ENCODE data around the gene CACNA1I. TPM values are rescaled to one million over a fixed set of nuclear protein-coding genes. Genes with fewer than 3 reads are reported as not detected.
A peak's percentile ranks its signal among the peaks of the same experiment; 100 is the strongest.

The CACNA1I gene
- total and polyA plus RNA-seq, 7 experiments from 2014 or later: 0.40 to 51.2 (median 22.0) TPM

DNA sequence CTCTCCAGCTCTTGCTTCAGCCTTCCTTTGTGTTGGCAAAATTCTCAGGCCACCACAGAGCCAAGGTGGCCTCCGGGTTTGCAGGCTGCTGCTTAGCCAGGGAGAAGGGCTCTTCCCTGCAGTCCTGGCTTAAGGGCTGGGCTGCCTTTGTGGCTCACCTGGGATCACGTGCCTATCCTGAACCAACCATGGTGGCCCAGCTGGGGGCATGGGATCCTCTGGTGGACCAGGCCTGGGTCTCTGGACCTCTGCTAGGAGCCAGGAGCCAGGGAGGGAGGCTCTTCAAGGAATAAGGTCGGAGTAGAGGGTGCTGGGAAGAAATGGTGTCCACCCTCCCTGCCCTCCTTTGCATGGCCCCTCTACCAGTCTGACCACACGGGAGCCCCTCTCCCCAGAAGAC, 43.9 kb downstream of the CACNA1I start:
- no peak for ATAC-seq
- intact Hi-C loops (cut with micrococcal nuclease): loop anchor here in 1 of 2 donors (5.0 kb wide), 1 partner anchor 408 kb away; no protein-coding TSS in a partner anchor
- H3K4me3 ChIP-seq (ENCODE audit: low read length): no peak overlapping the region
- Mint-ChIP-seq H3K4me3 (peak overlapping the region in 1 of 10 donors; percentile 15), H3K4me1 (peaks cover 20 to 74% (median 54%) of the 10 kb centered on the region in 7 donors), H3K9me3 (peaks cover 0 to 15% (median 6%) of the 10 kb centered on the region in 11 donors), H3K27ac (peak overlapping the region in 3 of 9 donors; percentile 12 to 51 (median 25)), H3K36me3 (peaks cover 0 to 4% (median 3%) of the 10 kb centered on the region in 5 donors), H3K27me3 (peaks cover 0 to 33% (median 4%) of the 10 kb centered on the region in 5 donors)
- H3K36me3 ChIP-seq (ENCODE audit: control insufficient read depth in 2 of 3, insufficient read depth in 3 of 3, low read length in 3 of 3): no peaks in the 10 kb centered on the region
- no peak overlapping the region for H3K27ac ChIP-seq (ENCODE audit: low read depth, low read length)
- H3K9me3 ChIP-seq (ENCODE audit: control insufficient read depth in 2 of 3, low read length in 3 of 3): peaks cover 0 to 3% (median 0%) of the 10 kb centered on the region in 3 experiments
- no peaks in the 10 kb centered on the region for H3K27me3 ChIP-seq (ENCODE audit: control insufficient read depth in 2 of 2, insufficient read depth in 2 of 2, low read length in 2 of 2)
- CTCF ChIA-PET: interaction anchor here (1.0 kb wide), 1 partner anchor 85 kb away, joined by 3 read pairs; no protein-coding TSS in a partner anchor
- peaks cover 0 to 37% of the 10 kb centered on the region in 2 donors for H3K4me1 ChIP-seq (ENCODE audit: control insufficient read depth in 2 of 2, insufficient read depth in 2 of 2, low read length in 2 of 2)
- no peak for DNase-seq
- POLR2A ChIA-PET: interaction anchor here (2.1 kb wide), 1 partner anchor 13 kb away, joined by 13 read pairs; no protein-coding TSS in a partner anchor

- ATAC-seq (no peak), DNase-seq (no peak)
- Mint-ChIP-seq H3K4me3 (peak overlapping the region in 1 of 10 donors; percentile 18), H3K36me3 (peaks cover 0 to 4% (median 3%) of the 10 kb centered on the region in 5 donors), H3K9me3 (peaks cover 0 to 15% (median 6%) of the 10 kb centered on the region in 11 donors), H3K27ac (no peak overlapping the region), H3K4me1 (peaks cover 22 to 68% (median 62%) of the 10 kb centered on the region in 7 donors), H3K27me3 (peaks cover 0 to 25% (median 4%) of the 10 kb centered on the region in 5 donors)
- POLR2A ChIA-PET: no interaction called here
- no peaks in the 10 kb centered on the region for H3K27me3 ChIP-seq (ENCODE audit: control insufficient read depth in 2 of 2, insufficient read depth in 2 of 2, low read length in 2 of 2)
- peaks cover 0 to 37% of the 10 kb centered on the region in 2 donors for H3K4me1 ChIP-seq (ENCODE audit: control insufficient read depth in 2 of 2, insufficient read depth in 2 of 2, low read length in 2 of 2)
- no peak overlapping the region for H3K27ac ChIP-seq (ENCODE audit: low read depth, low read length)
- CTCF ChIA-PET: no interaction called here
- peaks cover 0 to 3% (median 0%) of the 10 kb centered on the region in 3 experiments for H3K9me3 ChIP-seq (ENCODE audit: control insufficient read depth in 2 of 3, low read length in 3 of 3)
- H3K4me3 ChIP-seq (ENCODE audit: low read length): no peak overlapping the region
- no peaks in the 10 kb centered on the region for H3K36me3 ChIP-seq (ENCODE audit: control insufficient read depth in 2 of 3, insufficient read depth in 3 of 3, low read length in 3 of 3)
- intact Hi-C loops (cut with micrococcal nuclease): no loop called here
These were observed 45.5 kb downstream of the CACNA1I start for GRCh38 chr22:39616051-39616450.

DNA sequence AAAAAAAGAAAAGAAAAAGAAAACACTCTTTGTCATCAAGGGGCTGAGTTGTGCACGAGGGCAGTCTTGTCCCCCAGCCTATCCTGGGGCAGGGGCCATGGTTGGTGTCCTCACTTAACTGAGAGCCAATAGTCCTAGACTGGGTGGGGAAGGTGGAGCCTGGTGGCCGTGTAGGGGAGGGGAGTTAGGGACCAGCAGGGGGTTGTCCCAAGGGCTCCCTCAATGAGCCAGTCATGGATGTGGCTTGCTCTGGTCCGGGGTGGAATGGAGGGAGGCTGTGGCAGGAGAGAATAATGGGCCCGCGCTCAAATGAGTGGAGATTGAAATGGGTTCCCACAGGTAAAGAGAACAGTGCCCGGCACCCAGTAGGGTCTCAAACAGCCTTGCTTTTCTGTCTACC, 46.2 kb downstream of the CACNA1I start:
- ATAC-seq: no peak
- intact Hi-C loops (cut with micrococcal nuclease): no loop called here
- Mint-ChIP-seq H3K27ac (no peak overlapping the region), H3K9me3 (peaks cover 0 to 15% (median 6%) of the 10 kb centered on the region in 11 donors), H3K4me3 (peak overlapping the region in 4 of 10 donors; percentile 18 to 71 (median 26)), H3K4me1 (peaks cover 22 to 63% (median 58%) of the 10 kb centered on the region in 7 donors), H3K36me3 (peaks cover 0 to 4% (median 3%) of the 10 kb centered on the region in 5 donors), H3K27me3 (peaks cover 0 to 24% (median 4%) of the 10 kb centered on the region in 5 donors)
- no peaks in the 10 kb centered on the region for H3K27me3 ChIP-seq (ENCODE audit: control insufficient read depth in 2 of 2, insufficient read depth in 2 of 2, low read length in 2 of 2)
- POLR2A ChIA-PET: interaction anchor here (0.6 kb wide), 1 partner anchor 75 kb away, joined by 3 read pairs; no protein-coding TSS in a partner anchor
- H3K27ac ChIP-seq (ENCODE audit: low read depth, low read length): no peak overlapping the region
- no peaks in the 10 kb centered on the region for H3K36me3 ChIP-seq (ENCODE audit: control insufficient read depth in 2 of 3, insufficient read depth in 3 of 3, low read length in 3 of 3)
- H3K9me3 ChIP-seq (ENCODE audit: control insufficient read depth in 2 of 3, low read length in 3 of 3): no peaks in the 10 kb centered on the region
- no peak overlapping the region for H3K4me3 ChIP-seq (ENCODE audit: low read length)
- CTCF ChIA-PET: no interaction called here
- DNase-seq: no peak
- peaks cover 0 to 37% of the 10 kb centered on the region in 2 donors for H3K4me1 ChIP-seq (ENCODE audit: control insufficient read depth in 2 of 2, insufficient read depth in 2 of 2, low read length in 2 of 2)

DNA sequence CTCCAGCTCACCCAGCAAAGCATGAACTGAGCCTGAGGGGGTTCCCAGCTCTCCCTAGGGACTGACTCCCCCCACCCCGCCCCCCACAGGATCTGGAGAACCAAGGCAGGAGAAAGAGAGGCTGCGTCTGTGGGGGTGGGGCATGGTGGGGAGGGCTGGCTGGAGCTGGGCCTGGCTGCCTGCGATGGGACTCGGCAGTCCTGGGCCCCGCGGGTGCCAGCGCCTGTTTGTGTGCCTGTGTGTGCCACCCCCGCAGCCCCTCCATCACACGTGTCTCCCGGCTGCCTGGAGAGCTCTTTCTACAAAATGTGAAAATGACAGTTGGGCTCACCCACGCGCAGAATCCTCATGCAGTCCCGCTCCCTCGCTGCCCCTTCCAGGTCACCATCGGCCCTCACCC, 46.8 kb downstream of the CACNA1I start:
- Mint-ChIP-seq H3K36me3 (peaks cover 0 to 4% (median 1%) of the 10 kb centered on the region in 5 donors), H3K9me3 (peaks cover 0 to 9% (median 3%) of the 10 kb centered on the region in 11 donors), H3K27me3 (peaks cover 0 to 22% (median 4%) of the 10 kb centered on the region in 5 donors), H3K4me3 (peak overlapping the region in 5 of 10 donors; percentile 4 to 71 (median 27)), H3K4me1 (peaks cover 21 to 58% (median 53%) of the 10 kb centered on the region in 7 donors), H3K27ac (no peak overlapping the region)
- Histone ChIP-seq H3K4me1 (ENCODE audit: control insufficient read depth in 2 of 2, insufficient read depth in 2 of 2, low read length in 2 of 2) (peaks cover 0 to 35% of the 10 kb centered on the region in 2 donors), H3K4me3 (ENCODE audit: low read length) (no peak overlapping the region), H3K9me3 (ENCODE audit: control insufficient read depth in 2 of 3, low read length in 3 of 3) (no peaks in the 10 kb centered on the region), H3K36me3 (ENCODE audit: control insufficient read depth in 2 of 3, insufficient read depth in 3 of 3, low read length in 3 of 3) (no peaks in the 10 kb centered on the region), H3K27ac (ENCODE audit: low read depth, low read length) (no peak overlapping the region), H3K27me3 (ENCODE audit: control insufficient read depth in 2 of 2, insufficient read depth in 2 of 2, low read length in 2 of 2) (no peaks in the 10 kb centered on the region)
- intact Hi-C loops (cut with micrococcal nuclease): no loop called here
- ChIA-PET POLR2A (interaction anchor here (0.6 kb wide), 1 partner anchor 75 kb away, joined by 3 read pairs; no protein-coding TSS in a partner anchor), CTCF (no interaction called here)
- no peak for DNase-seq
- no peak for ATAC-seq

- peaks cover 0 to 3% (median 0%) of the 10 kb centered on the region in 11 donors for H3K9me3 Mint-ChIP-seq
- ATAC-seq (no peak), DNase-seq (no peak)
- Histone ChIP-seq H3K9me3 (ENCODE audit: control insufficient read depth in 2 of 3, low read length in 3 of 3) (no peaks in the 10 kb centered on the region), H3K27ac (ENCODE audit: low read depth, low read length) (no peak overlapping the region), H3K4me3 (ENCODE audit: low read length) (no peak overlapping the region), H3K36me3 (ENCODE audit: control insufficient read depth in 2 of 3, insufficient read depth in 3 of 3, low read length in 3 of 3) (no peaks in the 10 kb centered on the region), H3K27me3 (ENCODE audit: control insufficient read depth in 2 of 2, insufficient read depth in 2 of 2, low read length in 2 of 2) (no peaks in the 10 kb centered on the region), H3K4me1 (ENCODE audit: control insufficient read depth in 2 of 2, insufficient read depth in 2 of 2, low read length in 2 of 2) (peaks cover 0 to 28% of the 10 kb centered on the region in 2 donors)
- ChIA-PET POLR2A (interaction anchor here (0.6 to 0.8 kb wide), 2 partner anchors 98 to 256 kb away, joined by 3 read pairs; partner anchors contain the start of gene ATF4), CTCF (interaction anchor here (0.7 kb wide), 2 partner anchors 23 to 343 kb away, joined by 3 read pairs; no protein-coding TSS in a partner anchor)
- intact Hi-C loops (cut with micrococcal nuclease): no loop called here
- peaks cover 15 to 49% (median 44%) of the 10 kb centered on the region in 7 donors for H3K4me1 Mint-ChIP-seq
- no peaks in the 10 kb centered on the region for H3K36me3 Mint-ChIP-seq
- H3K4me3 Mint-ChIP-seq: peak overlapping the region in 7 of 10 donors; percentile 4 to 71 (median 21)
- peak overlapping the region in 5 of 9 donors; percentile 4 to 71 (median 56) for H3K27ac Mint-ChIP-seq
- peaks cover 0 to 20% (median 4%) of the 10 kb centered on the region in 5 donors for H3K27me3 Mint-ChIP-seq
These were observed 47.6 kb downstream of the CACNA1I start for GRCh38 chr22:39617970-39618757.

GRCh38 chr22:39618996-39619530, 48.5 kb downstream of the CACNA1I start:
- POLR2A ChIA-PET: interaction anchor here (0.6 to 0.8 kb wide), 3 partner anchors 99 to 301 kb away, joined by 3 to 4 read pairs (median 3); partner anchors contain the start of gene ATF4

More at GRCh38 chr22:39618996-39619530, 48.5 kb downstream of the CACNA1I start:
- intact Hi-C loops (cut with micrococcal nuclease): no loop called here
- Histone ChIP-seq H3K27me3 (ENCODE audit: control insufficient read depth in 2 of 2, insufficient read depth in 2 of 2, low read length in 2 of 2) (no peaks in the 10 kb centered on the region), H3K9me3 (ENCODE audit: control insufficient read depth in 2 of 3, low read length in 3 of 3) (no peaks in the 10 kb centered on the region), H3K36me3 (ENCODE audit: control insufficient read depth in 2 of 3, insufficient read depth in 3 of 3, low read length in 3 of 3) (no peaks in the 10 kb centered on the region), H3K27ac (ENCODE audit: low read depth, low read length) (no peak overlapping the region), H3K4me3 (ENCODE audit: low read length) (no peak overlapping the region), H3K4me1 (ENCODE audit: control insufficient read depth in 2 of 2, insufficient read depth in 2 of 2, low read length in 2 of 2) (peaks cover 0 to 22% of the 10 kb centered on the region in 2 donors)
- Mint-ChIP-seq H3K4me3 (no peak overlapping the region), H3K9me3 (peaks cover 0 to 3% (median 0%) of the 10 kb centered on the region in 11 donors), H3K4me1 (peaks cover 11 to 44% (median 35%) of the 10 kb centered on the region in 7 donors), H3K27ac (no peak overlapping the region), H3K36me3 (no peaks in the 10 kb centered on the region), H3K27me3 (peaks cover 0 to 20% (median 4%) of the 10 kb centered on the region in 5 donors)
- CTCF ChIA-PET: interaction anchor here (0.7 kb wide), 1 partner anchor 22 kb away, joined by 3 read pairs; no protein-coding TSS in a partner anchor
- no peak for ATAC-seq
- DNase-seq: no peak

Measured in naive thymus-derived CD4-positive, alpha-beta T cell (primary cell).